Spleen (tissue), 11 donors: ENCODE results near the gene HMCN2. TPM values are rescaled to one million over a fixed set of nuclear protein-coding genes. Genes with fewer than 3 reads are reported as not detected.

ENCODE experiments used
- DNase-seq: peaks from one replicate; pipeline ENCODE4 v3.0.0-alpha.2; 2020
- H3K27ac ChIP-seq, 8 donors: fragments of 200-600 bp; sonication (generic) in 7 of 8; 1 replicate in 4 of 8; 2 replicates in 4 of 8; pipeline versions ENCODE4 v1.5.0 to v1.8.0; 2016 to 2021; ENCODE audit warnings: inconsistent platforms in 4 of 8, mild to moderate bottlenecking in 4 of 8, moderate library complexity in 1 of 8
- H3K27me3 ChIP-seq, 7 donors: fragments of 200-600 bp; sonication (generic) in 6 of 7; replicated peaks in 1 of 7; 1 replicate in 4 of 7; 2 replicates in 3 of 7; pipeline versions ENCODE4 v1.5.0 to v1.8.0; 2016 to 2021; ENCODE audit warnings: inconsistent platforms in 3 of 7, mild to moderate bottlenecking in 1 of 7
- H3K36me3 ChIP-seq, 6 donors: fragments of 200-600 bp; sonication (generic) in 5 of 6; 1 replicate in 4 of 6; 2 replicates in 2 of 6; pipeline versions ENCODE4 v1.5.0 to v1.8.0; 2016 to 2021; ENCODE audit warnings: inconsistent platforms in 2 of 6
- H3K4me1 ChIP-seq, 6 donors: fragments of 200-600 bp; sonication (generic) in 5 of 6; 1 replicate in 3 of 6; 2 replicates in 3 of 6; pipeline versions ENCODE4 v1.5.0 to v1.8.0; 2016 to 2021; ENCODE audit warnings: inconsistent platforms in 3 of 6
- H3K4me3 ChIP-seq, 8 donors: fragments of 200-600 bp; sonication (generic) in 7 of 8; 1 replicate in 4 of 8; 2 replicates in 4 of 8; pipeline versions ENCODE4 v1.5.0 to v1.8.0; 2016 to 2021; ENCODE audit warnings: inconsistent platforms in 4 of 8, mild to moderate bottlenecking in 4 of 8, moderate library complexity in 2 of 8
- H3K9me3 ChIP-seq, 8 donors: fragments of 200-600 bp; sonication (generic) in 7 of 8; 1 replicate in 4 of 8; 2 replicates in 4 of 8; pipeline versions ENCODE4 v1.5.0 to v1.8.0; 2016 to 2021; ENCODE audit warnings: inconsistent platforms in 4 of 8
- CTCF ChIP-seq, 11 experiments: fragments of 200-600 bp in 7 of 11; fragments of 450-650 bp in 4 of 11; sonication (generic) in 4 of 11; IDR thresholded peaks in 8 of 11; conservative IDR thresholded peaks in 3 of 11; 1 replicate in 7 of 11; 2 replicates in 4 of 11; pipeline versions ENCODE4 v1.4.0 to v1.8.0; 2016 to 2021; ENCODE audit warnings: antibody characterized with exemption in 11 of 11, inconsistent platforms in 4 of 11, mild to moderate bottlenecking in 1 of 11
- POLR2A ChIP-seq, 3 donors: fragments of 450-650 bp; IDR thresholded peaks; one replicate each; pipeline ENCODE4 v1.5.1; 2017; ENCODE audit warnings: antibody characterized with exemption in 3 of 3, mild to moderate bottlenecking in 1 of 3
- POLR2AphosphoS5 ChIP-seq, 3 donors: sonication (generic); formaldehyde crosslinking; IDR thresholded peaks; one replicate each; pipeline ENCODE4 v1.5.1; 2017; ENCODE audit warnings: antibody characterized with exemption in 3 of 3
- WGBS, 5 donors: extraction: QIAGEN DNeasy Blood & Tissue Kit in 3 of 5; methylation state at CpG; one replicate each; pipeline versions ENCODE4 v1.1.5 to v1.1.7; 2013 to 2018; 5-methylcytosine and 5-hydroxymethylcytosine counted together
- intact Hi-C: fragments of 100-400 bp; cut with DNase I; formaldehyde crosslinking; loops from one replicate; pipeline ENCODE4 v1.15.0; 2023; ENCODE audit warnings: low total_unique reads
- polyA plus RNA-seq, 3 donors: library from polyadenylated mRNA; stranded (reverse); fragments of 200-250 nt; gene quantifications; one replicate each; pipeline ENCODE4 v1.2.1, GENCODE V29; 2013
- small RNA-seq, 4 donors: library from RNA; depleted of rRNA; stranded (forward); fragments of <200 nt; gene quantifications; one replicate each; pipeline ENCODE3, GENCODE V24; 2016
- total RNA-seq, 7 donors: library from RNA; depleted of rRNA in 3 of 7; stranded (reverse); fragments of >200 nt in 3 of 7; fragmentation: NEBNext Ultra II Directional in 4 of 7; extraction: Animal tissue kit (Norgen Biotek cat#: 25700) in 4 of 7; gene quantifications; one replicate each; pipeline versions ENCODE4 v1.1.0 to v1.2.1, GENCODE V29; 2016 to 2021
- donor health status: healthy with polysubstance abuse.
- donor health status: DM: no; HTN: no; CAD: no; lungs with moderate emphysema.
- donor health status: DM: no; HTN: no; CAD: no.
- donor health status: Bipolar disorder and iron deficiency.
- donor health status: healthy.
- donor health status: DM: no; HTN: no; CAD: no.
- donor health status: DM: yes; HTN: yes; CAD: no.

Gene HMCN2
- total and polyA plus RNA-seq, 10 donors = 0.09 to 1.9 (median 0.73) TPM

- no peaks in the 10 kb centered on the region for H3K9me3 ChIP-seq
- H3K27me3 ChIP-seq = peaks cover 0 to 31% (median 0%) of the 10 kb centered on the region in 7 donors
- H3K36me3 ChIP-seq = peaks cover 0 to 16% (median 0%) of the 10 kb centered on the region in 6 donors
- no peak for DNase-seq
- H3K4me1 ChIP-seq = no peaks in the 10 kb centered on the region
- H3K4me3 ChIP-seq = no peak overlapping the region
- no peak overlapping the region for H3K27ac ChIP-seq
- intact Hi-C loops = no loop called here
- TF ChIP-seq POLR2A (IDR thresholded peaks at IDR 0.05) (no peak), POLR2AphosphoS5 (IDR thresholded peaks at IDR 0.05) (no peak), CTCF (IDR thresholded peaks at IDR 0.05 in 8 of 11, conservative IDR thresholded peaks at IDR 0.05 in 3 of 11) (no peak)
- WGBS, 5 donors = 65 to 72% (median 69%) methylated on average over 5 of the region's 5 CpGs
Measured at GRCh38 chr9:130482463-130482862, 216.9 kb downstream of the HMCN2 start.

- 30 to 43% (median 36%) methylated on average over 14 to 16 of the region's 16 CpGs for WGBS, 5 donors
- H3K27me3 ChIP-seq = peaks cover 0 to 31% (median 0%) of the 10 kb centered on the region in 7 donors
- H3K36me3 ChIP-seq = peaks cover 0 to 12% (median 0%) of the 10 kb centered on the region in 6 donors
- no peak for DNase-seq
- H3K4me3 ChIP-seq = no peak overlapping the region
- no peak overlapping the region for H3K27ac ChIP-seq
- intact Hi-C loops = no loop called here
- no peaks in the 10 kb centered on the region for H3K9me3 ChIP-seq
- TF ChIP-seq CTCF (IDR thresholded peaks at IDR 0.05 in 8 of 11, conservative IDR thresholded peaks at IDR 0.05 in 3 of 11) (no peak), POLR2AphosphoS5 (IDR thresholded peaks at IDR 0.05) (no peak), POLR2A (IDR thresholded peaks at IDR 0.05) (no peak)
- H3K4me1 ChIP-seq = no peaks in the 10 kb centered on the region
Measured at GRCh38 chr9:130483371-130483971, 217.9 kb downstream of the HMCN2 start.

Small RNA genes lying within 50 kb of the gene (small RNA-seq; reads per million reads assigned to genes)
- gene RN7SL665P = 0 reads per million in 4 donors

Other genes with a start within 250 kb of the HMCN2 start
- gene FNBP1, start 222.6 kb upstream of the HMCN2 start, total RNA-seq = 100 to 1,000 TPM; 132 to 156 (median 148) TPM
- 10 to 100 TPM; 40.6 to 55.6 (median 54.9) TPM for gene FNBP1, start 222.6 kb upstream of the HMCN2 start, polyA plus RNA-seq
- 10 to 100 TPM; 25.2 to 42.8 (median 30.5) TPM for gene GPR107, start 211.9 kb upstream of the HMCN2 start, total RNA-seq
- 1 to 10 TPM; 3.9 to 7.4 (median 4.3) TPM for gene GPR107, start 211.9 kb upstream of the HMCN2 start, polyA plus RNA-seq
- 1 to 10 TPM in 4 of 7 donors, under 1 TPM in 3; 0.46 to 2.5 (median 1.2) TPM for gene NCS1, start 93.4 kb upstream of the HMCN2 start, total RNA-seq
- 1 to 10 TPM in 2 of 3 donors, under 1 TPM in 1; 0.50 to 1.6 (median 1.3) TPM for gene NCS1, start 93.4 kb upstream of the HMCN2 start, polyA plus RNA-seq
- 10 to 100 TPM; 15.4 to 37.4 (median 26.8) TPM for gene ASS1, start 179.2 kb downstream of the HMCN2 start, total RNA-seq
- 10 to 100 TPM; 17.1 to 27.0 (median 24.8) TPM for gene ASS1, start 179.2 kb downstream of the HMCN2 start, polyA plus RNA-seq